ENCODE data around the gene RTCA. TPM values are rescaled to one million over a fixed set of nuclear protein-coding genes. Genes with fewer than 3 reads are reported as not detected.

RTCA gene
- total RNA-seq, 1 experiment from 2014 or later = 33.6 TPM

DNA sequence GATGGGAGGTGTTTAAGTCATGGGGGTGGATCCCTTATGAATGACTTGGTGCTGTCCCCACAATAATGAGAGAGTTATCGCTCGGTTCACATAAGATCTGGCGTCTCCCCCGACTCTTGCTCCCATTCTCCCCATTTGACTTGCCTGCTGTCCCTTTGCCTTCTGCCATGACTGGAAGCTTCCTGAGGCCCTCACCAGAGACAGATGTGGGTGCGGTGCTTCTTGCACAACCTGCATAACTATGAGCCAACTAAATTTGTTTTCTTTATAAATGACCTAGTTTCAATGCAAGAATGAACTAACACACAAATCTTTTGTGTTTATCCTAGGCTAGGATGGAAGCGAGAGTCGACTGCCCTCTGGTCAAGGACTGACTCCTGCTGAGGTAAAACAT, 55.1 kb downstream of the RTCA start:
- Histone ChIP-seq H2AFZ (ENCODE audit: low read length) (no peak overlapping the region), H2BK15ac (ENCODE audit: low read depth, low read length) (no peak overlapping the region), H4K5ac (ENCODE audit: insufficient read length, low read depth, low read length) (no peak overlapping the region), H3K4me2 (ENCODE audit: insufficient read depth, insufficient read length, low read length) (no peak overlapping the region), H2AK5ac (ENCODE audit: insufficient read length, low read length) (no peak overlapping the region), H3K79me1 (ENCODE audit: insufficient read depth, low read depth, low read length, poor library complexity, severe bottlenecking) (no peaks in the 10 kb centered on the region), H3K9me3 (ENCODE audit: control insufficient read depth, low read depth, low read length) (peaks cover 4% of the 10 kb centered on the region), H3K4me1 (ENCODE audit: insufficient read depth, low read length) (peaks cover 6% of the 10 kb centered on the region), H3K4ac (ENCODE audit: low read depth, low read length) (no peak overlapping the region), H3K27ac (ENCODE audit: insufficient read length, low read depth, low read length) (no peak overlapping the region), H2BK20ac (ENCODE audit: low read depth, low read length, poor library complexity, severe bottlenecking) (no peak overlapping the region), H3K14ac (ENCODE audit: insufficient read depth, low read length) (no peak overlapping the region), H2BK5ac (ENCODE audit: insufficient read length, low read length) (no peak overlapping the region), H4K91ac (ENCODE audit: insufficient read length, low read depth, low read length) (no peak overlapping the region), H3T11ph (ENCODE audit: low read length) (no peak overlapping the region), H3K9ac (ENCODE audit: extremely low read depth, insufficient read length, low read length) (no peak overlapping the region), H2BK120ac (ENCODE audit: low read depth, low read length, poor library complexity, severe bottlenecking) (no peak overlapping the region), H3K23ac (ENCODE audit: insufficient read length, low read depth, low read length) (no peak overlapping the region), H3K18ac (ENCODE audit: insufficient read length, low read depth, low read length) (no peak overlapping the region), H2BK12ac (ENCODE audit: insufficient read length, low read depth, low read length) (no peak overlapping the region), H3K23me2 (ENCODE audit: insufficient read length, low read depth, low read length, poor library complexity, severe bottlenecking) (no peaks in the 10 kb centered on the region), H3K27me3 (ENCODE audit: insufficient read depth, low read length) (no peaks in the 10 kb centered on the region), H4K8ac (replicated peaks; ENCODE audit: insufficient read length, low read depth, low read length) (no peak overlapping the region), H4K20me1 (ENCODE audit: control insufficient read depth, insufficient read depth, insufficient read length) (no peaks in the 10 kb centered on the region), H3K56ac (ENCODE audit: insufficient read length, low read depth, low read length) (no peak overlapping the region), H3K79me2 (ENCODE audit: insufficient read depth, low read length) (no peaks in the 10 kb centered on the region)
- peaks cover 18 to 31% of the 10 kb centered on the region in 2 experiments for H3K9me3 Mint-ChIP-seq
- no peak for DNase-seq
- peak overlapping the region in 1 of 3 experiments; percentile 42; a peak in 1 of 7 replicates for H3K27ac Mint-ChIP-seq
- H3K27me3 Mint-ChIP-seq (ENCODE audit: low read depth) = no peaks in the 10 kb centered on the region; the same call in 1 of the 2 replicates
- peaks cover 8 to 20% (median 13%) of the 10 kb centered on the region in 3 experiments for H3K36me3 Mint-ChIP-seq (ENCODE audit: insufficient read depth in 1 of 3, low read depth in 3 of 3)
- TF ChIP-seq, protein P1, sequence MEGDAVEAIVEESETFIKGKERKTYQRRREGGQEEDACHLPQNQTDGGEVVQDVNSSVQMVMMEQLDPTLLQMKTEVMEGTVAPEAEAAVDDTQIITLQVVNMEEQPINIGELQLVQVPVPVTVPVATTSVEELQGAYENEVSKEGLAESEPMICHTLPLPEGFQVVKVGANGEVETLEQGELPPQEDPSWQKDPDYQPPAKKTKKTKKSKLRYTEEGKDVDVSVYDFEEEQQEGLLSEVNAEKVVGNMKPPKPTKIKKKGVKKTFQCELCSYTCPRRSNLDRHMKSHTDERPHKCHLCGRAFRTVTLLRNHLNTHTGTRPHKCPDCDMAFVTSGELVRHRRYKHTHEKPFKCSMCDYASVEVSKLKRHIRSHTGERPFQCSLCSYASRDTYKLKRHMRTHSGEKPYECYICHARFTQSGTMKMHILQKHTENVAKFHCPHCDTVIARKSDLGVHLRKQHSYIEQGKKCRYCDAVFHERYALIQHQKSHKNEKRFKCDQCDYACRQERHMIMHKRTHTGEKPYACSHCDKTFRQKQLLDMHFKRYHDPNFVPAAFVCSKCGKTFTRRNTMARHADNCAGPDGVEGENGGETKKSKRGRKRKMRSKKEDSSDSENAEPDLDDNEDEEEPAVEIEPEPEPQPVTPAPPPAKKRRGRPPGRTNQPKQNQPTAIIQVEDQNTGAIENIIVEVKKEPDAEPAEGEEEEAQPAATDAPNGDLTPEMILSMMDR (conservative IDR thresholded peaks at IDR 0.05) = no peak
- WGBS (ENCODE audit: extremely low coverage, insufficient read length, low lambda C conversion rate) = no CpG with 5 or more reads among the region's 7 CpGs
- H3K4me1 Mint-ChIP-seq = peaks cover 21 to 27% of the 10 kb centered on the region in 2 experiments
- H3K4me3 Mint-ChIP-seq = no peak overlapping the region
